GM15510 (cell line): ENCODE data around the gene MAP4.

ENCODE experiments used
- POLR2A ChIP-seq: IDR thresholded peaks from 3 replicates; pipeline ENCODE4 v1.6.1; 2011; ENCODE audit warnings: borderline replicate concordance; ENCODE audit not compliant: insufficient read length; ENCODE audit errors: extremely low read depth

The MAP4 gene

GRCh38 chr3:47899495-47900108, 116.6 kb downstream of the MAP4 start:
- TF ChIP-seq POLR2A, result no peak

- no peak for TF ChIP-seq POLR2A
Observed at GRCh38 chr3:47897954-47898353, 118.3 kb downstream of the MAP4 start.

DNA sequence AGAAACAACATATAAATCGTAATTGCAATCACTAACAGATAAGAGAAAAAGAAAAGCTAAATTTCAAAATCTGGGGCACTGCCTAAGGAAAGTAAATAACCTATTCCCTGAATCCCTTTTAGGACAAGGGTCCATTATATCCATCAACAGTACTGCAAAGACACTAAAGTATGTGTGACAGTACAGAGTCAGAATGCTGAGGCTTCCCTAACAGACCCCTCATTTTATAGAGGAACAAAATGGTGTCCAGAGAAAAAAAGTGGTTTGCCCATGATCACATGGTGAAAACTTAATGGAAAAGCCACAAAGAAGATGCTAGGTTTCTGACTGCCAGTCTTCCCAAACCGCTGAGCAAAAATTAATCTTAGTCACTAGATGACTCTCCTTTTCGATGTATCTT, 119.5 kb downstream of the MAP4 start:
- TF ChIP-seq POLR2A, result no peak

GRCh38 chr3:47895241-47895640, 121.0 kb downstream of the MAP4 start:
- no peak for TF ChIP-seq POLR2A

GRCh38 chr3:47892286-47893040, 123.8 kb downstream of the MAP4 start:
- TF ChIP-seq POLR2A, result no peak

- TF ChIP-seq POLR2A, result no peak
Observed at GRCh38 chr3:47891613-47892005, 124.6 kb downstream of the MAP4 start.

GRCh38 chr3:47890828-47891612, 125.2 kb downstream of the MAP4 start:
- TF ChIP-seq POLR2A, result no peak

DNA sequence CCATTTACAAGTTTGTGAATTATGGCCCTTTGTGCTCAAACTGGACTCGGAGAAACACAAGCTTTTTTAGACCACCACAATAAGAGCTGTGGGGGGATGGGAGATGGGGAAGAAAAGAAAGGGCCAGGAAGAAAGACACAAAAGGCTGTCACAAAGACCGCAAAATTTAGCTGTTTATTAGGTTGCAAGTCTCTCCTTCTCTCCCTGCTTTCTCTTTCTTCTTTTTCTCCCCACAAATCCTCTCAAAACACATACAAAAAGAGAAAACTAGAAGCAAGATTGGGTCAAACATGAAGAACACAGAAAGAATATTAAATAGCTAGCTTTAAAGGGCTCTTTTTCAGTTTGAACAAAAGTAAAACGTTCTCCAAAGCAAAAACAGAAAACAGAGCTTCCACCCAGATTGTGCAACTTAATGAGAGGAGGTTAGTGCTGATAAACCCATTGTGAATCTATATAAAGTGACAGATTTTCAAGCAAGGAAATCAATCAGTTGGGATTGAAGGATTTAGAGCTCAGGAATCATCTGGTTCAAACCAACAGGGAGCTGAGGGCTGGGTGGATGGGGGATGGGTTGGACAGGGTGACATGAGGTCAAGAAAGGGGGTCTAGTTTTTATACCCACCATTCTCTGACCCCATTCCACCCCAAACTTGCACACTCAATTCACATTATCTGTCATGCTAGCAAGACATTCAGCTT, 125.9 kb downstream of the MAP4 start:
- TF ChIP-seq POLR2A, result no peak

GRCh38 chr3:47888986-47889757, 127.0 kb downstream of the MAP4 start:
- TF ChIP-seq POLR2A, result no peak

- no peak for TF ChIP-seq POLR2A
Observed at GRCh38 chr3:47885168-47885567, 131.0 kb downstream of the MAP4 start.

- TF ChIP-seq POLR2A, result no peak
Observed at GRCh38 chr3:47884603-47885002, 131.6 kb downstream of the MAP4 start.

GRCh38 chr3:47882338-47882737, 133.9 kb downstream of the MAP4 start:
- no peak for TF ChIP-seq POLR2A

- no peak for TF ChIP-seq POLR2A
Observed at GRCh38 chr3:47877719-47878118, 138.5 kb downstream of the MAP4 start.

GRCh38 chr3:47877290-47877689, 138.9 kb downstream of the MAP4 start:
- TF ChIP-seq POLR2A, result no peak

- no peak for TF ChIP-seq POLR2A
Observed at GRCh38 chr3:47874913-47875312, 141.3 kb downstream of the MAP4 start.

DNA sequence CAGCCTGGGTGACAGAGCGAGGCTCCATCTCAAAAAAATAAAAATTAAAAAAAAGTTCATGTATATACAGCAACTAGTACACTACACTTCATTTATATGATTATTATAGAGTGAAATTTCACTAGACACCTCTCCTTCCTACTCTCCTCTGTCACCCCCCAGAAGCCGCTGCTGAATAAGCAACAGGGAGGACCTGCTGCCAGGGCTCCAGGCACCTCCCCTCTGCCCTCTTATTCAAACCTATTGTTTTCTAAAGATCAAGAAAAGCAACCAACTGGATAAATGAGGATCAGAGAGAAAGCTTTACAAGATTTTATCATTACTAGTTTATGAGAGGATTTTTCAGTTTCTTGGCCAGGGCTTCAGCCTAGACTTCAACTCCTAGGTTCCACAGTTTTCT, 141.8 kb downstream of the MAP4 start:
- TF ChIP-seq POLR2A, result no peak
